ENCODE results near the gene CDH4.

The CDH4 gene

GRCh38 chr20:61299618-61300017 is 47.6 kb downstream of the CDH4 start:
- in situ Hi-C loops (cut with HindIII; ENCODE audit: low sequenced_read_pairs) = no loop called here

GRCh38 chr20:61300293-61300692 is 48.2 kb downstream of the CDH4 start:
- in situ Hi-C loops (cut with HindIII; ENCODE audit: low sequenced_read_pairs) = no loop called here

GRCh38 chr20:61300709-61301108 is 48.6 kb downstream of the CDH4 start:
- in situ Hi-C loops (cut with HindIII; ENCODE audit: low sequenced_read_pairs) = no loop called here

- in situ Hi-C loops (cut with HindIII; ENCODE audit: low sequenced_read_pairs) = no loop called here
Measured at GRCh38 chr20:61301711-61302525, 49.9 kb downstream of the CDH4 start.

- in situ Hi-C loops (cut with HindIII; ENCODE audit: low sequenced_read_pairs) = no loop called here
Measured at GRCh38 chr20:61303217-61303616, 51.2 kb downstream of the CDH4 start.

- in situ Hi-C loops (cut with HindIII; ENCODE audit: low sequenced_read_pairs) = no loop called here
Measured at GRCh38 chr20:61303675-61304074, 51.6 kb downstream of the CDH4 start.

GRCh38 chr20:61304750-61305149 is 52.7 kb downstream of the CDH4 start:
- in situ Hi-C loops (cut with HindIII; ENCODE audit: low sequenced_read_pairs) = no loop called here

- in situ Hi-C loops (cut with HindIII; ENCODE audit: low sequenced_read_pairs) = no loop called here
Measured at GRCh38 chr20:61306937-61307475, 54.9 kb downstream of the CDH4 start.

GRCh38 chr20:61307686-61308476 is 55.8 kb downstream of the CDH4 start:
- in situ Hi-C loops (cut with HindIII; ENCODE audit: low sequenced_read_pairs) = no loop called here

- in situ Hi-C loops (cut with HindIII; ENCODE audit: low sequenced_read_pairs) = no loop called here
Measured at GRCh38 chr20:61308477-61308774, 56.4 kb downstream of the CDH4 start.

GRCh38 chr20:61310954-61311353 is 58.9 kb downstream of the CDH4 start:
- in situ Hi-C loops (cut with HindIII; ENCODE audit: low sequenced_read_pairs) = no loop called here

GRCh38 chr20:61311656-61312387 is 59.8 kb downstream of the CDH4 start:
- in situ Hi-C loops (cut with HindIII; ENCODE audit: low sequenced_read_pairs) = no loop called here

- in situ Hi-C loops (cut with HindIII; ENCODE audit: low sequenced_read_pairs) = no loop called here
Measured at GRCh38 chr20:61312925-61313324, 60.9 kb downstream of the CDH4 start.

- in situ Hi-C loops (cut with HindIII; ENCODE audit: low sequenced_read_pairs) = no loop called here
Measured at GRCh38 chr20:61313396-61313795, 61.3 kb downstream of the CDH4 start.

- in situ Hi-C loops (cut with HindIII; ENCODE audit: low sequenced_read_pairs) = no loop called here
Measured at GRCh38 chr20:61314326-61315010, 62.4 kb downstream of the CDH4 start.

GRCh38 chr20:61315319-61315718 is 63.3 kb downstream of the CDH4 start:
- in situ Hi-C loops (cut with HindIII; ENCODE audit: low sequenced_read_pairs) = no loop called here

GRCh38 chr20:61316346-61316745 is 64.3 kb downstream of the CDH4 start:
- in situ Hi-C loops (cut with HindIII; ENCODE audit: low sequenced_read_pairs) = no loop called here

- in situ Hi-C loops (cut with HindIII; ENCODE audit: low sequenced_read_pairs) = no loop called here
Measured at GRCh38 chr20:61317966-61318530, 66.0 kb downstream of the CDH4 start.

- in situ Hi-C loops (cut with HindIII; ENCODE audit: low sequenced_read_pairs) = no loop called here
Measured at GRCh38 chr20:61320691-61321425, 68.8 kb downstream of the CDH4 start.

- in situ Hi-C loops (cut with HindIII; ENCODE audit: low sequenced_read_pairs) = no loop called here
Measured at GRCh38 chr20:61321481-61321880, 69.4 kb downstream of the CDH4 start.
